SJSA1 (cell line): ENCODE data around the gene TBC1D5. TPM values are rescaled to one million over a fixed set of nuclear protein-coding genes. Genes with fewer than 3 reads are reported as not detected.
"Not testable (repeated sequence)": the region's sequence is repeated elsewhere in the genome, so short reads cannot be mapped to it uniquely, and the experiment has no call there.

Experiments
- DNase-seq, 2 experiments: peaks; one replicate each; pipeline ENCODE4 v3.0.0-alpha.2; 2015 to 2020; ENCODE audit warnings: low spot score in 2 of 2, low read depth in 1 of 2
- H3K27ac ChIP-seq: fragments of 250-450 bp; sonication (Bioruptor Pico); 2 replicates; pipeline ENCODE4 v1.5.1; 2020; ENCODE audit warnings: mild to moderate bottlenecking, moderate library complexity
- H3K27me3 ChIP-seq: fragments of 250-450 bp; sonication (Bioruptor Pico); replicated peaks from 2 replicates; pipeline ENCODE4 v1.5.1; 2020; ENCODE audit warnings: mild to moderate bottlenecking, moderate library complexity
- H3K36me3 ChIP-seq: fragments of 250-450 bp; sonication (Bioruptor Pico); 2 replicates; pipeline ENCODE4 v1.5.1; 2020; ENCODE audit warnings: mild to moderate bottlenecking
- H3K4me1 ChIP-seq: fragments of 250-450 bp; sonication (Bioruptor Pico); replicated peaks from 2 replicates; pipeline ENCODE4 v1.6.1; 2021; ENCODE audit warnings: mild to moderate bottlenecking
- H3K4me3 ChIP-seq: fragments of 250-450 bp; sonication (Bioruptor Pico); 2 replicates; pipeline ENCODE4 v1.5.1; 2020; ENCODE audit warnings: mild to moderate bottlenecking
- H3K9me3 ChIP-seq: fragments of 250-450 bp; sonication (Bioruptor Pico); replicated peaks from 2 replicates; pipeline ENCODE4 v1.5.1; 2020; ENCODE audit warnings: mild to moderate bottlenecking
- total RNA-seq: library from RNA; depleted of rRNA; stranded (reverse); fragments of >200 nt; shearing (Covaris generic); gene quantifications from 2 replicates; pipeline ENCODE4 v1.2.3, GENCODE V29; 2014

The TBC1D5 gene
- total RNA-seq, 1 experiment from 2014 or later, result 40.8 TPM

DNA sequence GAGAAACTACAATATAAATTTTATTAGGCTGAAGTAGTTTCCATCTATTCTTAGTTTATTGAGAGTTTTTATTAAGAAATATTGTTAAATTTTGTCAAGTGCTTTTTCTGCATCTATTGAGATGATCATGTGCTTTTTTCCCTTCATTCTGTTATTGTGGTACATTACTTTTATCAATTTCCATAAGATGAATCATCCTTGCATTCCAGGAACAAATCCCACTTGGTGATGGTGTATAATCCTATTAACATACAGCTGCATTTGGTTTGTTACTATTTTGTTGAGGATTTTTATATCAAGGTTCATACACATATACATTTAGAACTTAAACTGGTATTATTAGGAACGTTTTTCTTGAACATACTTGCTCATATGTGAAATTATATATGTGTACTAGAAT, 199.8 kb downstream of the TBC1D5 start:
- Histone ChIP-seq H3K27me3 (no peaks in the 10 kb centered on the region), H3K36me3 (no peaks in the 10 kb centered on the region), H3K4me3 (no peak overlapping the region), H3K27ac (no peak overlapping the region), H3K4me1 (no peaks in the 10 kb centered on the region), H3K9me3 (no peaks in the 10 kb centered on the region)
- DNase-seq, result no peak

DNA sequence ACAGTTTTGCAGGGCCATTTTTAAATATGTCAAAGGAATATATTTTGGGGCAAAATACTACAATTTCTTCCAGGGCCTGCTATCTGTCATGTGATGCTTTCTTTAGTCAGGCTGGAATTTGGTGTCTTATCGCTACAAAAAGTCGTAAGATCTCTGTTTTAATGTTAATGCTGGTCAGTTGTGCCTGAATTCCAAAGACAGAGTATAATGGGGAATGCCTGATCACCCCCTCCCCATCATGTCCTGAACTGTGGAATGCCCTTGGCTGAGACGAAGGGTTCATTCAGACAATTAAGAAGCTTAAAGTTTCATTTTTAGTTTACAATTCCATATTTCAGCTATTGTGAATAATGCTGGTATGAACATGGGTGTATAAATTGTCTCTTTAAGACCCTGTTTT, 203.0 kb downstream of the TBC1D5 start:
- no peaks in the 10 kb centered on the region for H3K9me3 ChIP-seq
- H3K36me3 ChIP-seq, result no peaks in the 10 kb centered on the region

DNA sequence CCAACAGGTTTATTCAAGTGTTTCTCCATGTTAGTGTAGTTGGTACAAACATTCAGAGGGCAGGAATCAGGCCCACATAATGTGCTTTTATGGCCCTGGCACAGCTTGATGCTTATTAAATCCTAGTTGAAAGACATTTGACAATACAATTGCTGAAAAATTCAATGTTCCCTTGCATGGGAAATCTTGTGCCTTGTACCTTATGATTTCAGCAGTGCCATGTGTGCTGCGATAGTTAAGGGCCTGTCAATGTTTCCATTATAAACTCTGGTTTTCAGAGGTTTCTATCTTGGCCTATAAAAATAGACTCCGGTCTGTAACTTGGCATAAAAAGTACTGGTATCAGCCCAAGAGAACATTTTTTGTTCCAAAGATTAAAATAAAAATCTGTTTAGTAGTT, 207.2 kb downstream of the TBC1D5 start:
- H3K27ac ChIP-seq, result no peak overlapping the region
- H3K9me3 ChIP-seq, result no peaks in the 10 kb centered on the region
- DNase-seq, result no peak

More for the DNA sequence above, 203.0 kb downstream of the TBC1D5 start:
- no peaks in the 10 kb centered on the region for H3K27me3 ChIP-seq
- no peaks in the 10 kb centered on the region for H3K4me1 ChIP-seq
- H3K27ac ChIP-seq, result no peak overlapping the region
- no peak overlapping the region for H3K4me3 ChIP-seq
- no peak for DNase-seq

DNA sequence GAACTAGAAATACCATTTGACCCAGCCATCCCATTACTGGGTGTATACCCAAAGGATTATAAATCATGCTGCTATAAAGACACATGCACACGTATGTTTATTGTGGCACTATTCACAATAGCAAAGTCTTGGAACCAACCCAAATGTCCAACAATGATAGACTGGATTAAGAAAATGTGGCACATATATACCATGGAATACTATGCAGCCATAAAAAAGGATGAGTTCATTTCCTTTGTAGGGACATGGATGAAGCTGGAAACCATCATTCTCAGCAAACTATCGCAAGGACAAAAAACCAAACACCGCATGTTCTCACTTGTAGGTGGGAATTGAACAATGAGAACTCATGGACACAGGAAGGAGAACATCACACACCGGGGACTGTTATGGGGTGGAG, 210.0 kb downstream of the TBC1D5 start:
- not testable (repeated sequence) for H3K4me3 ChIP-seq, H3K27ac ChIP-seq, DNase-seq

More for the DNA sequence above, 207.2 kb downstream of the TBC1D5 start:
- Histone ChIP-seq H3K27me3 (no peaks in the 10 kb centered on the region), H3K4me3 (no peak overlapping the region), H3K36me3 (no peaks in the 10 kb centered on the region), H3K4me1 (no peaks in the 10 kb centered on the region)

DNA sequence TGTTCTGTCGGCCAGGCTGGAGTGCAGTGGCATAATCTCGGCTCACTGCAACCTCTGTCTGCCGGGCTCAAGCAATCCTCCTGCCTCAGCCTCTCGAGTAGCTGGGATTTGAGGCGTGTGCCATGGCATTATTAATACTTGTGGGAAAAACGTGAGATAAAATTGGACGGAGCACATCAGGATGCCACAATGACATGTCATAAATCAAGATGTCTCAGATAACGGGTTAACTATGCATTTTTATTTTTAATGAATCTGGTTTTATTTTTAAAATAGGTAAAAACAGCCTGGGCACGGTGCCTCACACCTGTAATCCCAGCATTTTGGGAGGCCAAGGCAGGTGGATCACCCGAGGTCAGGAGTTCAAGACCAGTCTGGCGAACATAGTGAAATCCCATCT, 212.8 kb downstream of the TBC1D5 start:
- DNase-seq, result no peak
- no peak overlapping the region for H3K27ac ChIP-seq

More for the DNA sequence above, 210.0 kb downstream of the TBC1D5 start:
- H3K36me3 ChIP-seq, H3K27me3 ChIP-seq, H3K9me3 ChIP-seq, H3K4me1 ChIP-seq: not testable (repeated sequence)

DNA sequence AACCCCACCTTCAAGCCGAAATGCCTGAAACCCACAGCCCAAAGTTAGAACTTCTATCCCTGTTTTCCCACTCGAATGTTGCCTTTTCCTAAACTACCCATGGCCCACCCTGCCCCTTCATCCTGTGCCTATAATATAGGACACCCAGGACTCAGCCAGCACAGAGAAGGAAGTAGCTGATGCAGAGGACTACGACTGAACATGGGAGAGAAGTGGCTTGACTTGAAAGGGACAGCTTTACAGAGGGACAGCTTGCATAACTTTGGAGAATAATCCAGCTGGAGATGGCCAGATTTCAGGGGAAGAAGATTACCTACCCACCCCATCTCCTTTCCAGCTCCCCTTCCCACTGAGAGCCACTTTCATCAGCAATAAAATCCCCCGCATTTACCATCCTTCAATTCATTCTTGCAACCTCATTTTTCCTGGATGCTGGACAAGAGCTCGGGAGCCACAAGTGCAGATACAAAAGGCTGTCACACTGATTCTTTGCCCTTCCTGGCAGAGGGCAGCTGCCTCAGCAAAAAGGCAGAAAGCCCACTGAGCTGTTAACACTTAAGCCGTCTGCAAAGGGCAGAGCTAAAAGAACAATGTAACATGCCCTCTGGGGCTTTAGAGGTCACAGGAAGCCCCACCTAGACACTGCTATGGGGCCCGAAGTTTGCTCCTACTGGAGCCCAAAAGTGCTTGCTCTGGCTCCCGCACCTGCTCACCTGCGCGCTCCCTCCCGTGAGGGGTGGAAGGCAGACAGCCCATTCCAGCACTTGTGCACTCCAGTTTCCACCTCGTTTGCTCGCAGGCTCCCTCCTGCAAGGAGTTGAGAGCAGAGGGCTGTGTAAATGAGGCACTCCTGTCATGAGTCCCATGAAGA, 224.0 kb downstream of the TBC1D5 start:
- no peak overlapping the region for H3K4me3 ChIP-seq
- no peak for DNase-seq
- H3K27me3 ChIP-seq, result no peaks in the 10 kb centered on the region
- no peaks in the 10 kb centered on the region for H3K9me3 ChIP-seq
- H3K36me3 ChIP-seq, result no peaks in the 10 kb centered on the region
- H3K4me1 ChIP-seq, result no peaks in the 10 kb centered on the region
- H3K27ac ChIP-seq, result no peak overlapping the region

More for the DNA sequence above, 212.8 kb downstream of the TBC1D5 start:
- no peak overlapping the region for H3K4me3 ChIP-seq
- H3K27me3 ChIP-seq, result no peaks in the 10 kb centered on the region
- no peaks in the 10 kb centered on the region for H3K9me3 ChIP-seq
- H3K4me1 ChIP-seq, result no peaks in the 10 kb centered on the region
- no peaks in the 10 kb centered on the region for H3K36me3 ChIP-seq

DNA sequence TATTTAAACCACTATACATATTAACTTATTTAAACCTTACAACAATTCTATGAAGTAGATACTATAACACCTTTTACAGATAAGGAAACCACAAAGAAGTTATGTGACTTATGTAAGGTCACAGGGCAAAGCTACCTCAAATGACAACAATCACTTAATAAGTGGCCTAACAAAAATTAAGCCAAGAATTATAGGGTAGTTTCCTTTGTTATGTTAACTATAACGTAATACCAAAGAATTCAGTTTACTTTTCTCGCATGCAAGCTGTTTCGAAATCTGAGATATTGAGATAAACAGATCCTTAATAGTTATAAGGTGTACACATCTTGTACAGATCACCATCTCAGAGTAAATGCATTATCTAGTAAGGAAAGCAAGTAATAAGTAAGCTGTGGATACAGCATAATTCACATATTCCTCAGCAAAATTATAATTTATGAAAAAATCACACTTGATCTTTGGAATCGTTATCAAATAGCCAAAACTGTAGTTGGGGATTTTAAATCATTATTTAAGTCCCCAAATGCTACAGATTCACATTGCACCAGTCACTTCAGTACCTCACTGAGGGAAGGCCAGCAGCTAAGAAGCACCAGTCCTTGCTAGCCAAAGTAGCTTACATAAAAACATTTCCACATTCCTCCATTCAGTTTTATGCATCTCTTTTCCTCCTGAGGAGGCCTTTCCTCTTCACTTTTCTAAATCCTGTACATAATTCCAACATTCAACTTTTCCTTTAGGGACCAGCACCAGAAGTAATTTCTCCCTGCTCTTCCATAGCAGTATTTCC, 226.8 kb downstream of the TBC1D5 start:
- Histone ChIP-seq H3K4me1 (no peaks in the 10 kb centered on the region), H3K36me3 (no peaks in the 10 kb centered on the region), H3K4me3 (no peak overlapping the region), H3K9me3 (no peaks in the 10 kb centered on the region), H3K27me3 (no peaks in the 10 kb centered on the region), H3K27ac (no peak overlapping the region)
- no peak for DNase-seq

DNA sequence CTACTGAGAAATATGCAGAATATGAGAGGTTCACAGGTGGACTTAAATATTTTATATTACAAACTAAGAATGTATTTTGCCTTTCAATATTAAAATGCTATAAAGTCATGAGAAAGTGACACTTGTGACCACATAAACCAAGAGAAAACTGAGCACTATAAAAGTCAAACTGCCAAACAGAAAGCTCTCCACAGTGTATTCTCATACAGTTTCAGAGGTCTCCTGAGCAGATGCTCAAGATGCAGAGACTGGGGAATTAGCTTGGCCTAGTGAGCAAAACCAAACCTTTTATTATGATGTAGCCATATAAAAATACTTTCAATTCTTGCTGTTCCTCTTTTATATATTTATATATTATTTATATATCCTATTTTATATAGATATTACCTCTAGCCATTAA, 227.8 kb downstream of the TBC1D5 start:
- Histone ChIP-seq H3K4me3 (no peak overlapping the region), H3K27me3 (no peaks in the 10 kb centered on the region), H3K4me1 (no peaks in the 10 kb centered on the region), H3K9me3 (no peaks in the 10 kb centered on the region), H3K27ac (no peak overlapping the region), H3K36me3 (no peaks in the 10 kb centered on the region)
- DNase-seq, result no peak

DNA sequence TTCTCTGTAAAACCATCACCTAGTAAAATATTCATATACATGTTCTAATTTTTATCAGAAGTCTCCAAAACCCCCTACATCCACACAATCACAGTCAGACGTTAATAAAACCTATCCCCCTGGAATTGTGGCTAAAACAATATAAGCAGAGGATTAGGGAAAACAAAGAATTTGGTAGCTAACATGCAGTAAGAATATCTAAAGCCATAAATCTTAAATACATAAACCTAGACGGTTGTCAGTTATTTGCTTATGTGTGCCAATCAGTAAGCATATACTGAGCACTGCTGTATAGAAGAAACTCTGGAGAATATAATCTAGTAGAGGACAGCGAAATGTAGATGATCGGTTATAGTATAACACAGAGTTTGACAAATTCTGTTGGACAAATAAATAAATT, 232.2 kb downstream of the TBC1D5 start:
- H3K4me1 ChIP-seq, result no peaks in the 10 kb centered on the region; the same call in 1 of the 2 replicates
- H3K36me3 ChIP-seq, result no peaks in the 10 kb centered on the region
- H3K27me3 ChIP-seq, result no peaks in the 10 kb centered on the region
- H3K27ac ChIP-seq, result no peak overlapping the region
- H3K9me3 ChIP-seq, result no peaks in the 10 kb centered on the region
- no peak for DNase-seq
- no peak overlapping the region for H3K4me3 ChIP-seq

DNA sequence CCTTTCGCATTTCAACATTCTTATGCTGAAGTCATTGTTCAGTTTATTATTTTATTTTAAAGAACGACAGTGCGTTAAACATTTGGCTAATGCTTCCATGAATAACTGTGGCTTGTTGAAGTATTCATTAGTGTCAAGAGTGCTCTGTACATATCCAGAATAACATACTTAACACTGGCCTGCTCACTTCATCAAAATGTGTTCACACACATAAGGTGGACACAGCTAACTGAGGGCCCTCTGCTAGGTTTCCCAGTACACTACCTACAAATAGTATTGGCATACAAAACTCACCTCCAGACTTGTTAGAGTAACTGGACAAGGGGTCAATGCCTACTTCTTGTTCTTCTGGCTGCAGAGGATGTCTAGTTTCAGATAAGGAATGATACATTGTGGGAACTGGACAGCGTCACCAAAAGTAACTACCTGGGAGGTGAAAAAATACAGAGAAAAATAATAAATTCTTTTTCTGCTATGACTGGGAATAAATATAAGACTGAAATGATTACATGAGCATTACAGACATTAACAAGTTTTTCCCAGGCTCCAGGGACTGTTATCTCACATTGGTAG, 234.2 kb downstream of the TBC1D5 start:
- Histone ChIP-seq H3K4me3 (no peak overlapping the region), H3K36me3 (no peaks in the 10 kb centered on the region), H3K4me1 (no peaks in the 10 kb centered on the region; the same call in 1 of the 2 replicates), H3K27me3 (no peaks in the 10 kb centered on the region), H3K9me3 (no peaks in the 10 kb centered on the region), H3K27ac (no peak overlapping the region)
- DNase-seq, result no peak

DNA sequence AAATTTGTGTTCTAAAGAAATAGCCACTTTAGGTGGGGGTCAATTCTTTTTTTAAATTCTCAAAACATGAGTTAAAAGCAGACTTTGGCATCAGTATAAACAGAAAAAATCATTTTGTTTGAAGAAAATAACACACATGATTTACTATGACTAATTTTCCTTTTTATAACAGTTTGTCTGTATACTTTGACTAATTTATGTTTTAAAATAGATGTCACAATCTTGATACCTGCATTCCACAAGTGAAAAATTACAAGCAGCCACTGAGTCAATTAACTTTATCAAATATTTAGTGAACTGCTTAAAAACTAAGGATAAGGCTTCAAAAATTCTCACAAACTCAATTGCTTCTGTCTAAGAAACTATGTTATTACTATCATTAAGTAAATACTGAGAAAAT, 235.0 kb downstream of the TBC1D5 start:
- Histone ChIP-seq H3K36me3 (no peaks in the 10 kb centered on the region), H3K4me1 (no peaks in the 10 kb centered on the region; the same call in 1 of the 2 replicates), H3K4me3 (no peak overlapping the region), H3K27ac (no peak overlapping the region), H3K27me3 (no peaks in the 10 kb centered on the region), H3K9me3 (no peaks in the 10 kb centered on the region)
- no peak for DNase-seq

DNA sequence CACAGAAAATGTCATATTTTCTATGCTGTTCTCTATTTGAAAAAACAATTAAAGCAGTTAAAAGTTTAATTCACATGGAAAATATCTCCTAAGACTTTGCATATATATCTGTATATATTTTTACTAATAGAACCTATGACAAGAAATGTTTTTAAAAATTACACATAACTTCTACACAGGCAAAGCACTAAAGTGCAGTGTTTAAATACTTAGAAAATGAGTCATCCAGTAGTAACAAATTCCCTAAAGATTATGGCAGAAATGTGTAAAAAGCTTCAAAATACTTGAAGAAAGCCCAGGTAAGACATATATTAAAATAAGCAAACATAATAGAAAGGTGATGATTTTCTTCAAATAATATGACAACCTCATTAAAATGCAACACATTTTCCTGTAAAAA, 236.6 kb downstream of the TBC1D5 start:
- DNase-seq, result no peak
- Histone ChIP-seq H3K4me3 (no peak overlapping the region), H3K27ac (no peak overlapping the region), H3K27me3 (no peaks in the 10 kb centered on the region), H3K36me3 (no peaks in the 10 kb centered on the region), H3K4me1 (no peaks in the 10 kb centered on the region; the same call in 1 of the 2 replicates), H3K9me3 (no peaks in the 10 kb centered on the region)

DNA sequence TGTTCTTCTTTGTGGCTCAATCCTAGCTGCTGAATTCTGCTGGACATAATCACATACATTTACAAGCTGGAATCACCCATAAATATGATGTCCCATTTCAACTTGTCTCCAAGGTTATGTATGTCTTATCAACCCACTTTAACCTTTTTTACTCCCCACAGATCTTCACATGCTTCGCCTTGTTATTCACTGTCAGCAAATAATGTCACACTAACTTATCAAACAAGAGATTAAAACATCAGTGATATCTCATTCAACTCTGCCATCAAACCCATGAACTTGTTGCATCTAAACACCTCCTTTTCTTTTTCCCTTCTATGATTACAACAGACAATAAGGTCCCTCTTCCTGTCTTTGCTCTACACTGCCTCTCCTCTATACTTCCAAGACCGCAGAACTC, 240.7 kb downstream of the TBC1D5 start:
- no peak for DNase-seq
- Histone ChIP-seq H3K4me3 (no peak overlapping the region), H3K27ac (no peak overlapping the region), H3K36me3 (no peaks in the 10 kb centered on the region), H3K9me3 (no peaks in the 10 kb centered on the region), H3K27me3 (no peaks in the 10 kb centered on the region), H3K4me1 (no peaks in the 10 kb centered on the region; the same call in 1 of the 2 replicates)

DNA sequence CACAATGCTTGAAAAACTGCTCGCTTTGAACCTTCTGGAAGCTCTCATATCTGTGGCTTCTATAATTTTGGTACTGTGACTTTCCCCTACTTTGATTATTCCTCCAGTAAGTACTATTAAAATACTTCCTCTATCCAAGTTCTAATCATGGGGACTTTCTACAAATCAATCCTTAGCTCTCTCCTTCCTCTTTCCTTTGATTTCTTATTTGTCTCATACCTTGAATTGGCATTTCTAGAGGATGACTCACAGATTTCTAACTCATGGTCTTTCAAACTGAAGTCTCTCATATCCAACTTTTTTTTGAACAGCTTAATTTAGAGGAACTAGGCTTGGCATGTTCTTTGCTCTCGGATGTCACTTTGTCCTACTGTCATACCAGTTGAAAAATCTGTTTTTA, 241.8 kb downstream of the TBC1D5 start:
- no peaks in the 10 kb centered on the region for H3K9me3 ChIP-seq
- no peak overlapping the region for H3K27ac ChIP-seq
- no peak for DNase-seq

More for the DNA sequence above, 241.8 kb downstream of the TBC1D5 start:
- Histone ChIP-seq H3K36me3 (no peaks in the 10 kb centered on the region), H3K4me3 (no peak overlapping the region), H3K27me3 (no peaks in the 10 kb centered on the region), H3K4me1 (no peaks in the 10 kb centered on the region; the same call in 1 of the 2 replicates)
